Aorta (tissue), 5 donors: Measurements from ENCODE around the gene CALR3. TPM values are rescaled to one million over a fixed set of nuclear protein-coding genes. Genes with fewer than 3 reads are reported as not detected.
"Not testable (repeated sequence)": the region's sequence is repeated elsewhere in the genome, so short reads cannot be mapped to it uniquely, and the experiment has no call there.

ENCODE experiments used
- ATAC-seq: fragments of 200-7000 bp; cut with Tn5 transposase; one replicate; pipeline ENCODE4 v1.9.1; 2022; ENCODE audit warnings: moderate library complexity; ENCODE audit not compliant: low FRiP score
- DNase-seq, 2 donors: peaks; one replicate each; pipeline ENCODE4 v3.0.0-alpha.2; 2020
- H3K27ac ChIP-seq, 2 donors: one replicate each; pipeline ENCODE4 v1.5.1; 2013; ENCODE audit warnings: low read length in 2 of 2, mild to moderate bottlenecking in 2 of 2, moderate library complexity in 2 of 2, control low read depth in 1 of 2, inconsistent platforms in 1 of 2, low read depth in 1 of 2
- H3K27me3 ChIP-seq, 2 donors: one replicate each; pipeline ENCODE4 v1.6.1; 2013; ENCODE audit warnings: control low read depth in 1 of 2, low read length in 1 of 2, mild to moderate bottlenecking in 1 of 2, moderate library complexity in 1 of 2; ENCODE audit not compliant: insufficient read depth in 2 of 2, control insufficient read depth in 1 of 2
- H3K36me3 ChIP-seq, 2 donors: one replicate each; pipeline ENCODE4 v1.6.1; 2013; ENCODE audit warnings: control low read depth in 1 of 2, low read length in 1 of 2, mild to moderate bottlenecking in 1 of 2; ENCODE audit not compliant: insufficient read depth in 2 of 2, control insufficient read depth in 1 of 2
- H3K4me1 ChIP-seq, 2 donors: one replicate each; pipeline ENCODE4 v1.6.1; 2013; ENCODE audit warnings: low read length in 2 of 2, control low read depth in 1 of 2, mild to moderate bottlenecking in 1 of 2, moderate library complexity in 1 of 2; ENCODE audit not compliant: insufficient read depth in 2 of 2, control insufficient read depth in 1 of 2
- H3K4me3 ChIP-seq, 2 donors: one replicate each; pipeline ENCODE4 v1.5.1; 2013; ENCODE audit warnings: low read length in 2 of 2, control low read depth in 1 of 2, mild to moderate bottlenecking in 1 of 2
- H3K9me3 ChIP-seq: one replicate; pipeline ENCODE4 v1.6.1; 2013; ENCODE audit warnings: mild to moderate bottlenecking, low read length; ENCODE audit not compliant: control insufficient read depth
- WGBS, 2 donors: extraction: QIAGEN DNeasy Blood & Tissue Kit; methylation state at CpG; one replicate each; pipeline ENCODE4 v1.1.7; 2013; 5-methylcytosine and 5-hydroxymethylcytosine counted together
- intact Hi-C, 2 donors: fragments of 100-400 bp; cut with DNase I; formaldehyde crosslinking; loops; one replicate each; pipeline versions ENCODE4 v1.14.2 to v1.15.0; 2022
- polyA plus RNA-seq, 2 donors: library from polyadenylated mRNA; stranded (reverse); fragments of 200-250 nt; gene quantifications; one replicate each; pipeline ENCODE4 v1.2.3, GENCODE V29; 2013
- total RNA-seq, 2 donors: library from RNA; stranded (reverse); fragmentation: NEBNext Ultra II Directional; extraction: Animal tissue kit (Norgen Biotek cat#: 25700); gene quantifications; one replicate each; pipeline ENCODE4 v1.2.1, GENCODE V29; 2021
- donor health status: healthy with polysubstance abuse.
- donor health status: Bipolar disorder and iron deficiency.
- donor health status: DM: no; HTN: no; CAD: no.
- donor health status: DM: no; HTN: no; CAD: no.
- donor health status: DM: yes; HTN: yes; CAD: no.

Gene CALR3
- total and polyA plus RNA-seq, 4 donors: not detected

DNA sequence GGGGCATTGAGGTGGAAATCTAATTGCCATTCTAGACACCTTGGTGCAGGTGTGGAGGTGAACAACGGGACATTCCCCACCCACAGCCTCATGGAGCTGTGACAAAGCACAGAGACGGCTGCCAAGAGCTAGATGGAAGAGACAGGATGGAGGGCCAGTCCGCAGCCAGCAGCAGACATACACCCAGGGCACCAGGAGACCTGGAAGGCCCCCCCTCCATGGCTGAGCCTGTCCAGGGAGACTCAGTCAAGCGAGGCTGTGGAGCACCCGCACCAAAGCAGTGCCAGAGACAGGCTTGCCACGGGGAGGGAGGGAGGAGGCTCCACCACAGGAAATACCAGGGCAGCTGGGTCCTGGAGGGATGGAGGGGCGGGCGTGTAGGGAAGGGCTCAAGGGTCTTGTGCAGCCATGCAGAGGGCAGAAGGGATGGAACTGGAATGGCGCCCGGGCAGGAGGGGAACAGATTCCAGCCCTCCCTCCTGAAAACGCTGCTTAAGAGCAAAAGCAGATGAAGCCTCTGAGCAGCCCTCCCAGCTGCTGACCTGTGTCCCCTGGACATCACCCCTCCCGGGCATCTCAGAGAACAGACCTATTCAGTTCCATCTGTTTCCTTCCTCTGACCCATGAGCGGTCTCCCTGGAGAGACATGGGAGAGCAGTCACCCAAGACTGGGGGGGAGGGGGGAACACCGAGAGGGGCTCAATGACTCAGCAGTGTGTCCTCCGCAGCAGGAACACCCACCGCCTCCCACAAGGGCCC is 38.6 kb downstream of the CALR3 start:
- no peak overlapping the region for H3K4me3 ChIP-seq
- no peaks in the 10 kb centered on the region for H3K27me3 ChIP-seq
- intact Hi-C loops: no loop called here
- WGBS, 2 donors: 4 to 10% methylated on average over 16 of the region's 16 CpGs
- ATAC-seq (peak; percentile 67), DNase-seq (peak in 1 of 2 donors; percentile 65)
- H3K36me3 ChIP-seq: no peaks in the 10 kb centered on the region
- no peaks in the 10 kb centered on the region for H3K9me3 ChIP-seq
- H3K4me1 ChIP-seq: peaks cover 0 to 2% of the 10 kb centered on the region in 2 donors
- H3K27ac ChIP-seq: peak overlapping the region in 1 of 2 donors; percentile 16

DNA sequence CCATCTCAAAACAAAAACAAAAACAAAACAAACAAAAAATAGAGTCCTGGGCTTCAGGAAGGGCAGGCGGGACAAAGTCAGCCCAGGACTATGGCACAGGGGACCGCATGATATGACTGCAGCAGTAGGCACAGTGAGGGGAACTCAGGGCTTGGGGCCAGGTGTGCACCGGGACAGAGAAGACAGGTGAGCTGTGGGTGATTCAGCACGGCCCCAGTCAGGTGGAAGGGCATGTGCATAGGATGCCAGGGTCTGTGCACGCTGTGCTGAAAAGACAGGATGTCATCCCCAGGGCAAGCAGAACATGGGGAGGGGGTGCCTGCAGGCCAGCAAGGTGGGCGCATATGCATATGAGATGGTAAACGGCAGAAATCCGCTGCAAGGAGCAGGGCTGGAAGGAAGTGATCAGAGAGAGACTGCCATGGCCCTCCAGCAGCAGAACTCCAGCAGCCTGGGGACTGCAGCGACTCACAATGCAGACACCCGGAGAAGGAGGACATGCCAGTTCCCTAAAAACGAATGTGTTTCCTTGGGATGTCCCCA is 39.2 kb downstream of the CALR3 start:
- no peak overlapping the region for H3K27ac ChIP-seq
- peaks cover 0 to 2% of the 10 kb centered on the region in 2 donors for H3K4me1 ChIP-seq

DNA sequence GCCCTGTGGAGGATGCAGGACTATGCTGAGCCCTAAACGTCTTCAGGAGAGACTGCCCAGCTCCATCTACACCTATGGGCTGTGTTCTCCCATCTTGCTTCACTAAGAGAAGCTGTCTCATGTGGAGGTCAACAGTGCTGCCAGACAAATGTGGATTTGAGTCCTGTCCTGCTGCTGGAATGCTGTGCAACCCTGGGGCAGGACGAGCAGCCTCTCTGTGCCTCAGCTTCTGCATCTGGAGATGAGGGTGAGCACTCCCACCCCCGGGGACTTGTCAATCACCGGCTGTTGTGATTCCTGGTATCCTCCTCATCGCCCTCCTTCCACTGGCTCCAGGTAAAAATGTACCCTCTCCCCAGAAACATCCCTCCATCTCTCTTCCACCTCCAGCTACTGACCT is 40.5 kb downstream of the CALR3 start:
- no peak for DNase-seq
- ATAC-seq: no peak
- Histone ChIP-seq H3K36me3 (no peaks in the 10 kb centered on the region), H3K27ac (no peak overlapping the region), H3K4me3 (no peak overlapping the region), H3K4me1 (peaks cover 0 to 2% of the 10 kb centered on the region in 2 donors), H3K27me3 (no peaks in the 10 kb centered on the region), H3K9me3 (no peaks in the 10 kb centered on the region)
- 94 to 96% methylated on average over 5 of the region's 5 CpGs for WGBS, 2 donors
- intact Hi-C loops: no loop called here

More for the DNA sequence above, 39.2 kb downstream of the CALR3 start:
- WGBS, 2 donors: 52 to 59% methylated on average over 11 of the region's 11 CpGs
- no peaks in the 10 kb centered on the region for H3K27me3 ChIP-seq
- ATAC-seq (no peak), DNase-seq (no peak)
- intact Hi-C loops: no loop called here
- H3K4me3 ChIP-seq: no peak overlapping the region
- H3K9me3 ChIP-seq: no peaks in the 10 kb centered on the region
- no peaks in the 10 kb centered on the region for H3K36me3 ChIP-seq

DNA sequence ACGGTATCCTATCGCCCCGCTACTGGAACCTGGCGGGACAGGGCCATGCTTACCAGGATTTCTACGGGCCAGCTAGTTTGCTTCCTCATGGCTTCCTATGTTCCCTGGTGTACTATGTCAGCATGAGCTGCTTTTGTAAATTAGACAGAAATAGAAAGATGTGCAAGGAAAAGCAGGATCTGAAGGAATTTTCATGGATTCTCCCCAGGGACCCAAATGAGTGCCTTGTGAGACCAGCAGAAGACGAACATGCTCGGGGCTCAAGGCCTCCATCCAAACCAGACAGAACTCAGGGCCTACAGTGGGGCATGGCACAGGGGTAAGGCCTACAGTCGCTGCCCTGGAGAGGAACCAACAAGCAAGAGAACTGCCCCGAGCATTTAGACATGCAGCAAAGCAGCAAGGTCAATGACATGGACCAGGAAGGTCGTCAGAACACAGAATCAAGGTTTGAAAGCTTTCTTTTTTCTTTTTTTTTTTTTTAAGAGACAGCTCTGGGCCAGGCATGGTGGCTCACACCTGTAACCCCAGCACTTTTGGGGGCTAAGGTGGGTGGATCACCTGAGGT is 41.5 kb downstream of the CALR3 start:
- intact Hi-C loops: no loop called here
- peaks cover 0 to 2% of the 10 kb centered on the region in 2 donors for H3K4me1 ChIP-seq
- ATAC-seq (no peak), DNase-seq (no peak)
- no peak overlapping the region for H3K4me3 ChIP-seq
- H3K36me3 ChIP-seq: no peaks in the 10 kb centered on the region
- 50 to 60% methylated on average over 10 of the region's 10 CpGs for WGBS, 2 donors
- no peak overlapping the region for H3K27ac ChIP-seq
- no peaks in the 10 kb centered on the region for H3K9me3 ChIP-seq
- H3K27me3 ChIP-seq: no peaks in the 10 kb centered on the region

DNA sequence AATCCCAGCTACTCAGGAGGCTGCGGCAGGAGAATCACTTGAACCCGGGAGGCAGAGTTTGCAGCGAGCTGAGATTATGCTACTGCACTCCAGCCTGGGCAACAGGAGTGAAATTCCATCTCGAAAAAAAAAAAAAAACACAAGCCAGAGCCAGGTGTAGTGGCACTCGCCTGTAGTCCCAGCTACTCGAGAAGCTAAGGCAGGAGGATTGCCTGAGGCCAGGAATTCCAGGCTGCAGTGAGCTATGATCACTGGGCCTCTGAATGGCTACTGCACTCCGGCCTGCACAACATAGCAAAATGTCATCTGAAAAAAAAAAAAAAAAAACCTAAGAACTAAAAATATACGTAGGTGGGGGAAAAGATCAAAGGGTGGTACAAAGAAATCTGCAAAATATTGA is 43.6 kb downstream of the CALR3 start:
- no peak for ATAC-seq
- Histone ChIP-seq H3K27ac (no peak overlapping the region), H3K36me3 (no peaks in the 10 kb centered on the region), H3K4me1 (peaks cover 0 to 2% of the 10 kb centered on the region in 2 donors), H3K4me3 (no peak overlapping the region), H3K27me3 (no peaks in the 10 kb centered on the region), H3K9me3 (no peaks in the 10 kb centered on the region)
- intact Hi-C loops: no loop called here
- DNase-seq: no peak
- WGBS, 2 donors: 87% methylated on average over 8 of the region's 8 CpGs

DNA sequence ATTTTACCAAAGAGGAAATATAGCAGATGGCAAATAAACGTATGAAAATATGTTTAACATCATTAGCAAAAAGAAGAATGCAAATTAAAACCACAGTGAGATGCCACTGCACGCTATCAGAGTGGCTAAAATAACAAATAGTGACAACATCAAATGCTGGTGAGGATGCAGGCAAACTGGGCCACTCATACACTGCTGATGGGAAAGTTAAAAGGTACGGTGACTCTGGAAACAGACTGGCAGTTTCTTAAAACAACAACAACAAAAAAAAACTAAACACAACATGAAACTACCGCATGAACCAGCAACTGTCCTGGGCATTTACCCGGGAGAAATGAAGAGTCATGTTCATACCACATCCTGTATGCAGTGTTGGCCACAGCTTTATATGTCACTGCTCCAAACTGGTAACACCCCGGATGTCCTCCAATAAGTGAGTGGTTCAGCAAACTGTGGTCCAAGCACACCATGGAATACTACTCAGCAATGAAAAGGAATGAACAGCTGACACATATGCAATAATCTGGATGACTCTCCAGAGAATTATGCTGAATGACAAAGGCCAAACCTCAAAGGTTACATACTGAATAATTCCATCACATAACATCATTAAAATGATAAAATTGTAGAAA is 46.5 kb downstream of the CALR3 start:
- peaks cover 0 to 2% of the 10 kb centered on the region in 2 donors for H3K4me1 ChIP-seq
- 92 to 94% methylated on average over 6 of the region's 6 CpGs for WGBS, 2 donors

DNA sequence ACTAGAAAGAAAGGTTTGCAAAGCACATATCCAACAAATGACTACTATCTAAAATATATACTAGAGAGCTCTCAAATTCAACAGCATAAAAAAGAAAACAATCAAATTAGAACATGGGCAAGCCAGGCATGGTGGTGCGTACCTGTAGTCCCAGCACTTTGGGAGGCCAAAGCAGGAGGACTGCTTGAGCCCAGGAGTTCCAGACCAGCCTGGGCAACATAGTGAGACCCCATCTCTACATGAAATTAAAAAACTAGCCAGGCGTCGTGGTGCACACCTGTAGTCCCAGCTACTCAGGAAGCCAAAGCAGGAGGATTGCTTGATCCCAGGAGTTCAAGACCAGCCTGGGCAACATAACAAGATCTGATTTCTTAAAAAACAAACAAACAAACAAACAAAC is 47.1 kb downstream of the CALR3 start:
- ATAC-seq, DNase-seq, H3K36me3 ChIP-seq, H3K27me3 ChIP-seq, H3K4me1 ChIP-seq, H3K9me3 ChIP-seq, intact Hi-C loops, H3K4me3 ChIP-seq, H3K27ac ChIP-seq: not testable (repeated sequence)
- WGBS, 2 donors: 96 to 98% methylated on average over 3 of the region's 3 CpGs

More for the DNA sequence above, 46.5 kb downstream of the CALR3 start:
- DNase-seq: no peak
- no peak overlapping the region for H3K27ac ChIP-seq
- no peak overlapping the region for H3K4me3 ChIP-seq
- ATAC-seq: no peak
- intact Hi-C loops: no loop called here
- no peaks in the 10 kb centered on the region for H3K27me3 ChIP-seq
- H3K36me3 ChIP-seq: no peaks in the 10 kb centered on the region
- H3K9me3 ChIP-seq: no peaks in the 10 kb centered on the region

DNA sequence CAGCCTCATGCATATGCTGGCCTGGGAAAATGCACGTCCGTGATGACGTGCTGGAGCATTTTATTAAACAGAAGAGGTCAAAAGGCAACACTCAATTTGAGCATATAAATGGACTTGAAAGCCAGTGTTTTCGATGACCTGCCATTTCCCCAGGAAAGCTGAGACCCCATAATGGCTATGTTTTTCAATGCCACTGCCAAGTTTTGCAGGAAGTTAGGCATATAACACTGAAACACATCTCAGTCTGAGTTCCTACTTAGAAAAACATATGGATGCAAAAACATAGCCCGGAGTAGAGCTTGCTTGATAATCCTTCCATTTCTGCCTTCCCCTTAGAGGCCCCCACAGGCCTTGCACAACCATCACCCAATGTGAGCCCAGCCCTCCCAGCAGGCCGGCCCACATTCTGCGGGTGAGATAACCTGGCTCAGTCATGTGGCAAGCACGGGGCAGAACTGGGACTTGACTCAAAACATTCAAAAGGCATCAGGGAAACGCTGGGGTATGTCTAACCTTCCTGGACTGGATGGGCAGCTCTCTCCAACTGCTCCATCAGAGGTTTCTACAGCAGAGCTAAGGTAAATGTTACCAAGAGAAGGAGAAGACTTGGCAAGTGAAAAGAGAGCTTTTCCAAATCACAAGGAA is 49.1 kb downstream of the CALR3 start:
- no peak overlapping the region for H3K4me3 ChIP-seq
- intact Hi-C loops: no loop called here
- 27 to 30% methylated on average over 9 of the region's 9 CpGs for WGBS, 2 donors
- no peaks in the 10 kb centered on the region for H3K9me3 ChIP-seq
- ATAC-seq: peak; percentile 88
- H3K36me3 ChIP-seq: no peaks in the 10 kb centered on the region
- H3K27me3 ChIP-seq: no peaks in the 10 kb centered on the region
- H3K27ac ChIP-seq: no peak overlapping the region
- DNase-seq: peak; percentile 86 to 88
- no peaks in the 10 kb centered on the region for H3K4me1 ChIP-seq
